GM10248 (cell line): ENCODE results near the gene HSF4.

ENCODE experiments used
- CTCF ChIA-PET: fragments of 300-600 bp; sonication (Branson Sonifier 250); formaldehyde crosslinking; extraction: SDS; loops from one replicate; lab custom pipeline; 2021; ENCODE audit warnings: antibody characterized with exemption; lab: Yijun Ruan, JAX
- POLR2A ChIA-PET: fragments of 350-650 bp; sonication (Branson Sonifier 250); formaldehyde crosslinking; extraction: SDS; loops from one replicate; lab custom pipeline; 2020; ENCODE audit warnings: antibody characterized with exemption; lab: Yijun Ruan, JAX
- DNase-seq: peaks from one replicate; pipeline ENCODE4 v3.0.0; 2012; ENCODE audit errors: extremely low spot score
- CTCF ChIP-seq: IDR thresholded peaks from 2 replicates; pipeline ENCODE4 v1.5.1; 2012; ENCODE audit warnings: mild to moderate bottlenecking, low read depth; ENCODE audit errors: extremely low read depth, missing control alignments, control extremely low read depth

The HSF4 gene

GRCh38 chr16:67161595-67162058 lies 2.9 kb upstream of the HSF4 start:
- TF ChIP-seq CTCF, result no peak
- ChIA-PET POLR2A (no interaction called here), CTCF (interaction anchor here (1.0 to 5.8 kb wide), 6 partner anchors 8 to 173 kb away, joined by 3 to 45 read pairs (median 20); partner anchors contain the start of genes B3GNT9, CES4A and NOL3)
- no peak for DNase-seq

GRCh38 chr16:67162506-67163163 lies 1.9 kb upstream of the HSF4 start:
- ChIA-PET CTCF (interaction anchor here (1.8 to 5.8 kb wide), 4 partner anchors 10 to 145 kb away, joined by 12 to 45 read pairs (median 29); partner anchors contain the start of gene B3GNT9), POLR2A (interaction anchor here (0.5 kb wide), 1 partner anchor 318 kb away, joined by 3 read pairs; the partner anchor contains the start of gene ATP6V0D1)
- no peak for DNase-seq
- no peak for TF ChIP-seq CTCF

GRCh38 chr16:67163164-67163998 lies 1.2 kb upstream of the HSF4 start:
- no peak for TF ChIP-seq CTCF
- ChIA-PET CTCF (interaction anchor here (1.8 to 5.8 kb wide), 4 partner anchors 10 to 146 kb away, joined by 12 to 45 read pairs (median 29); partner anchors contain the start of gene B3GNT9), POLR2A (interaction anchor here (0.5 kb wide), 2 partner anchors 10 to 317 kb away, joined by 3 read pairs; partner anchors contain the start of gene ATP6V0D1)
- DNase-seq, result no peak

- no peak for TF ChIP-seq CTCF
- ChIA-PET CTCF (interaction anchor here (4.1 to 5.8 kb wide), 3 partner anchors 11 to 21 kb away, joined by 17 to 45 read pairs (median 41); partner anchors contain the start of gene B3GNT9), POLR2A (no interaction called here)
- no peak for DNase-seq
Observed at GRCh38 chr16:67163999-67164558, 466 bp upstream of the HSF4 start.

GRCh38 chr16:67165121-67166078 lies 855 bp downstream of the HSF4 start:
- no peak for DNase-seq
- no peak for TF ChIP-seq CTCF
- CTCF ChIA-PET, result interaction anchor here (1.1 to 5.8 kb wide), 4 partner anchors 10 to 148 kb away, joined by 3 to 41 read pairs (median 26); partner anchors contain the start of gene B3GNT9
- POLR2A ChIA-PET, result no interaction called here
